ENCODE data around the gene MEMO1. TPM values are rescaled to one million over a fixed set of nuclear protein-coding genes. Genes with fewer than 3 reads are reported as not detected.

The MEMO1 gene
- total and polyA plus RNA-seq, 9 of the 15 experiments (the other 6 are each of a cell fraction or from before 2014, with no cell fraction given), result 22.1 to 87.7 (median 61.2) TPM

- TF ChIP-seq EP400 (IDR thresholded peaks at IDR 0.05), result no peak
- no peak for TF ChIP-seq ASH1L (IDR thresholded peaks at IDR 0.05; ENCODE audit: borderline replicate concordance, low read depth, partially characterized antibody)
- TF ChIP-seq ZNF134 (CRISPR knock-in tag; conservative IDR thresholded peaks at IDR 0.05), result no peak
- no peak for TF ChIP-seq MECOM (CRISPR knock-in tag; IDR thresholded peaks at IDR 0.05)
- no peak for TF ChIP-seq ZNF121 (CRISPR knock-in tag; conservative IDR thresholded peaks at IDR 0.05)
- TF ChIP-seq SRSF7 (optimal IDR thresholded peaks at IDR 0.05; ENCODE audit: low read depth, low read length), result no peak
- no peak for TF ChIP-seq DEAF1 (CRISPR knock-in tag; IDR thresholded peaks at IDR 0.05)
- no peak for TF ChIP-seq SAFB2 (IDR thresholded peaks at IDR 0.05; ENCODE audit: borderline replicate concordance, low read depth, low read length, severe bottlenecking)
- no peak for TF ChIP-seq ZBED1 (IDR thresholded peaks at IDR 0.05)
- TF ChIP-seq RBBP5 (IDR thresholded peaks at IDR 0.05; ENCODE audit: borderline replicate concordance, insufficient read depth, low read length, poor library complexity, severe bottlenecking), result no peak
- TF ChIP-seq BACH1 (tag; IDR thresholded peaks at IDR 0.05), result peak; percentile 92; the same call in 1 of the 2 replicates
- no peak for TF ChIP-seq HDAC3 (IDR thresholded peaks at IDR 0.05; ENCODE audit: borderline replicate concordance, partially characterized antibody)
- TF ChIP-seq NR2F6 (CRISPR knock-in tag; IDR thresholded peaks at IDR 0.05), result no peak
- peak; percentile 66; the same call in 1 of the 2 replicates for TF ChIP-seq EHMT2 (IDR thresholded peaks at IDR 0.05)
- no peak for TF ChIP-seq ZNF384 (IDR thresholded peaks at IDR 0.05; ENCODE audit: low read depth, low read length)
- TF ChIP-seq BCL6 (CRISPR knock-in tag; IDR thresholded peaks at IDR 0.05), result no peak
- TF ChIP-seq SMC3 (conservative IDR thresholded peaks at IDR 0.05; ENCODE audit: insufficient read depth, low read depth, low read length), result no peak
- TF ChIP-seq PCBP2 (IDR thresholded peaks at IDR 0.05; ENCODE audit: low read depth, low read length, poor library complexity, severe bottlenecking), result no peak
- no peak for TF ChIP-seq SMAD1 (IDR thresholded peaks at IDR 0.05; ENCODE audit: low read depth, low read length, partially characterized antibody)
- TF ChIP-seq SMARCA4 (IDR thresholded peaks at IDR 0.05), result peak; percentile 64; the same call in 1 of the 2 replicates
- TF ChIP-seq STAT5B (CRISPR knock-in tag; IDR thresholded peaks at IDR 0.05), result no peak
- no peak for TF ChIP-seq NR1H2 (CRISPR knock-in tag; IDR thresholded peaks at IDR 0.05)
- TF ChIP-seq ZNF324 (CRISPR knock-in tag; IDR thresholded peaks at IDR 0.05), result no peak
- TF ChIP-seq SMARCE1 (IDR thresholded peaks at IDR 0.05), result peak; percentile 35; the same call in 1 of the 2 replicates
- no peak for TF ChIP-seq HMBOX1 (IDR thresholded peaks at IDR 0.05)
- TF ChIP-seq IFI16 (CRISPR knock-in tag; IDR thresholded peaks at IDR 0.05), result no peak
- TF ChIP-seq DPF2 (IDR thresholded peaks at IDR 0.05), result peak; percentile 81
- TF ChIP-seq ARID3A (IDR thresholded peaks at IDR 0.05; ENCODE audit: borderline replicate concordance, low read depth, low read length), result 0 out of 2 replicates have a peak, but pooled peaks have one; percentile 22
- no peak for TF ChIP-seq U2AF2 (optimal IDR thresholded peaks at IDR 0.05; ENCODE audit: low read depth, low read length)
- TF ChIP-seq BRD9 (IDR thresholded peaks at IDR 0.05; ENCODE audit: low read depth, partially characterized antibody), result no peak
These were observed 47.3 kb upstream of the MEMO1 start (continued) for GRCh38 chr2:32058130-32058529.
